ENCODE results near the gene SOX14. TPM values are rescaled to one million over a fixed set of nuclear protein-coding genes. Genes with fewer than 3 reads are reported as not detected.
A peak's percentile ranks its signal among the peaks of the same experiment; 100 is the strongest.

The SOX14 gene
- total RNA-seq, 8 experiments from 2014 or later: 0.36 to 14.4 (median 5.6) TPM; not detected in 1

GRCh38 chr3:137763594-137763938 lies 549 bp upstream of the SOX14 start:
- 0 to 1% (median 0%) methylated on average over 1 to 17 of the region's 18 CpGs; no CpG with 5 or more reads in 2 of the 10 experiments for WGBS, 10 experiments
- peak in 4 of 8 experiments; percentile 10 to 30 (median 24) for ATAC-seq (replicated peaks in 6 of 8)
- H3K27ac ChIP-seq: no peak overlapping the region
- peaks cover 7 to 38% of the 10 kb centered on the region in 2 donors for H3K4me1 ChIP-seq (replicated peaks in 1 of 2)
- H3K4me3 ChIP-seq: peak overlapping the region in 4 of 5 donors; percentile 15 to 22 (median 20)
- in situ Hi-C loops (cut with MboI; ENCODE audit: low pct_unique_long_range_greater_than_20kb in 2 of 9, low sequenced_read_pairs in 9 of 9, unreplicated experiment in 9 of 9): no loop called here

- peaks cover 8 to 45% of the 10 kb centered on the region in 2 donors for H3K4me1 ChIP-seq (replicated peaks in 1 of 2)
- in situ Hi-C loops (cut with MboI; ENCODE audit: low pct_unique_long_range_greater_than_20kb in 2 of 9, low sequenced_read_pairs in 9 of 9, unreplicated experiment in 9 of 9): no loop called here
- no peak for ATAC-seq (replicated peaks in 6 of 8)
- peak overlapping the region in 4 of 5 donors; percentile 8 to 22 (median 20) for H3K4me3 ChIP-seq
- peak overlapping the region in 1 of 2 donors; percentile 13 for H3K27ac ChIP-seq
- 0 to 1% methylated on average over 2 to 11 of the region's 58 CpGs; no CpG with 5 or more reads in 8 of the 10 experiments for WGBS, 10 experiments
Observed at GRCh38 chr3:137764563-137765309, 621 bp downstream of the SOX14 start.

- peak overlapping the region in 1 of 2 donors; percentile 13 for H3K27ac ChIP-seq
- H3K4me3 ChIP-seq: peak overlapping the region in 3 of 5 donors; percentile 19 to 22 (median 21)
- in situ Hi-C loops (cut with MboI; ENCODE audit: low pct_unique_long_range_greater_than_20kb in 2 of 9, low sequenced_read_pairs in 9 of 9, unreplicated experiment in 9 of 9): no loop called here
- ATAC-seq (replicated peaks in 6 of 8): no peak
- peaks cover 8 to 45% of the 10 kb centered on the region in 2 donors for H3K4me1 ChIP-seq (replicated peaks in 1 of 2)
- 0 to 23% (median 0%) methylated on average over 1 to 6 of the region's 27 CpGs; no CpG with 5 or more reads in 1 of the 10 experiments for WGBS, 10 experiments
Observed at GRCh38 chr3:137765310-137766033, 1.4 kb downstream of the SOX14 start.

- WGBS, 10 experiments: 0 to 8% (median 3%) methylated on average over 4 to 13 of the region's 21 CpGs
- Histone ChIP-seq H3K27ac (no peak overlapping the region), H3K4me3 (peak overlapping the region in 2 of 5 donors; percentile 19 to 21), H3K4me1 (replicated peaks in 1 of 2) (peaks cover 12 to 48% of the 10 kb centered on the region in 2 donors)
- in situ Hi-C loops (cut with MboI; ENCODE audit: low pct_unique_long_range_greater_than_20kb in 2 of 9, low sequenced_read_pairs in 9 of 9, unreplicated experiment in 9 of 9): no loop called here
- ATAC-seq (replicated peaks in 6 of 8): no peak
Observed at GRCh38 chr3:137766041-137766875, 2.1 kb downstream of the SOX14 start.

- H3K4me1 ChIP-seq (replicated peaks in 1 of 2): peaks cover 12 to 48% of the 10 kb centered on the region in 2 donors
- H3K4me3 ChIP-seq: peak overlapping the region in 3 of 5 donors; percentile 14 to 21 (median 19)
- no peak for ATAC-seq (replicated peaks in 6 of 8)
- no peak overlapping the region for H3K27ac ChIP-seq
- in situ Hi-C loops (cut with MboI; ENCODE audit: low pct_unique_long_range_greater_than_20kb in 2 of 9, low sequenced_read_pairs in 9 of 9, unreplicated experiment in 9 of 9): no loop called here
- WGBS, 10 experiments: 0 to 8% (median 3%) methylated on average over 4 to 22 of the region's 22 CpGs
Observed at GRCh38 chr3:137766876-137767537, 2.9 kb downstream of the SOX14 start.

GRCh38 chr3:137767538-137768360 lies 3.6 kb downstream of the SOX14 start:
- peak overlapping the region in 4 of 5 donors; percentile 4 to 21 (median 12) for H3K4me3 ChIP-seq

GRCh38 chr3:137768361-137769321 lies 4.5 kb downstream of the SOX14 start:
- ATAC-seq (replicated peaks in 6 of 8): peak in 5 of 8 experiments; percentile 9 to 44 (median 18)
- in situ Hi-C loops (cut with MboI; ENCODE audit: low pct_unique_long_range_greater_than_20kb in 2 of 9, low sequenced_read_pairs in 9 of 9, unreplicated experiment in 9 of 9): no loop called here
- Histone ChIP-seq H3K27ac (no peak overlapping the region), H3K4me3 (peak overlapping the region in 4 of 5 donors; percentile 6 to 21 (median 16)), H3K4me1 (replicated peaks in 1 of 2) (peaks cover 12 to 40% of the 10 kb centered on the region in 2 donors)
- WGBS, 10 experiments: 0 to 13% (median 3%) methylated on average over 5 to 20 of the region's 59 CpGs; no CpG with 5 or more reads in 5 of the 10 experiments

More at GRCh38 chr3:137767538-137768360, 3.6 kb downstream of the SOX14 start:
- in situ Hi-C loops (cut with MboI; ENCODE audit: low pct_unique_long_range_greater_than_20kb in 2 of 9, low sequenced_read_pairs in 9 of 9, unreplicated experiment in 9 of 9): no loop called here
- no peak overlapping the region for H3K27ac ChIP-seq
- peaks cover 12 to 48% of the 10 kb centered on the region in 2 donors for H3K4me1 ChIP-seq (replicated peaks in 1 of 2)
- WGBS, 10 experiments: 0 to 17% (median 0%) methylated on average over 1 to 15 of the region's 36 CpGs
- peak in 5 of 8 experiments; percentile 24 to 63 (median 50) for ATAC-seq (replicated peaks in 6 of 8)

GRCh38 chr3:137769322-137770065 lies 5.4 kb downstream of the SOX14 start:
- peak overlapping the region in 1 of 5 donors; percentile 6 for H3K4me3 ChIP-seq
- H3K4me1 ChIP-seq (replicated peaks in 1 of 2): peaks cover 12 to 32% of the 10 kb centered on the region in 2 donors
- in situ Hi-C loops (cut with MboI; ENCODE audit: low pct_unique_long_range_greater_than_20kb in 2 of 9, low sequenced_read_pairs in 9 of 9, unreplicated experiment in 9 of 9): no loop called here
- no peak for ATAC-seq (replicated peaks in 6 of 8)
- 1 to 20% (median 10%) methylated on average over 3 to 19 of the region's 23 CpGs; no CpG with 5 or more reads in 2 of the 10 experiments for WGBS, 10 experiments
- H3K27ac ChIP-seq: no peak overlapping the region

GRCh38 chr3:137770066-137770834 lies 6.1 kb downstream of the SOX14 start:
- no peak for ATAC-seq (replicated peaks in 6 of 8)
- Histone ChIP-seq H3K4me3 (peak overlapping the region in 2 of 5 donors; percentile 6 to 11), H3K4me1 (replicated peaks in 1 of 2) (peaks cover 12 to 27% of the 10 kb centered on the region in 2 donors), H3K27ac (no peak overlapping the region)
- 0 to 20% (median 5%) methylated on average over 2 to 21 of the region's 40 CpGs; no CpG with 5 or more reads in 2 of the 10 experiments for WGBS, 10 experiments
- in situ Hi-C loops (cut with MboI; ENCODE audit: low pct_unique_long_range_greater_than_20kb in 2 of 9, low sequenced_read_pairs in 9 of 9, unreplicated experiment in 9 of 9): no loop called here

All from motor neuron (in vitro differentiated cells).